Measurements from ENCODE around the gene S1PR4. TPM values are rescaled to one million over a fixed set of nuclear protein-coding genes. Genes with fewer than 3 reads are reported as not detected.
A peak's percentile ranks its signal among the peaks of the same experiment; 100 is the strongest.

The S1PR4 gene
- total and polyA plus RNA-seq, 2 of the 13 experiments (the other 11 are each of a cell fraction or from before 2014, with no cell fraction given), result 0.07 to 0.09 TPM

GRCh38 chr19:3136684-3137055 is 41.9 kb upstream of the S1PR4 start:
- no peaks in the 10 kb centered on the region for H3K9me3 ChIP-seq (ENCODE audit: low read length)
- H3K4me3 ChIP-seq (replicated peaks in 1 of 3; ENCODE audit: insufficient read depth in 1 of 3, low read depth in 2 of 3, low read length in 3 of 3), result no peak overlapping the region
- in situ Hi-C loops (cut with HindIII; ENCODE audit: extremely low pct_ligation_motif_present, low pct_unique_long_range_greater_than_20kb) (no loop called here), intact Hi-C loops (cut with micrococcal nuclease; ENCODE audit: unreplicated experiment) (no loop called here)
- H3K9ac ChIP-seq (ENCODE audit: insufficient read depth, low read depth, low read length), result no peak overlapping the region
- H3K27me3 ChIP-seq (ENCODE audit: control insufficient read depth in 1 of 2, insufficient read depth in 2 of 2, low read length in 2 of 2), result peaks cover 0 to 7% of the 10 kb centered on the region in 2 experiments; a peak in 2 of 5 replicates
- H3K4me2 ChIP-seq (ENCODE audit: low read depth, low read length), result no peak overlapping the region
- TF ChIP-seq PHF20 (CRISPR knock-in tag; IDR thresholded peaks at IDR 0.05), result no peak
- no peak for TF ChIP-seq GTF2F1 (IDR thresholded peaks at IDR 0.05; ENCODE audit: low read length)
- no peak for TF ChIP-seq NBN (conservative IDR thresholded peaks at IDR 0.05)
- TF ChIP-seq ZNF629 (CRISPR knock-in tag; conservative IDR thresholded peaks at IDR 0.05), result peak; percentile 69
- H3K27ac ChIP-seq (ENCODE audit: extremely low read length, insufficient read depth, low read length), result no peak overlapping the region
- no TSS peak for BruUV-seq (replicated peaks)
- FAIRE-seq (no peak), DNase-seq (ENCODE audit: low spot score) (no peak), ATAC-seq (no peak)
- no peaks in the 10 kb centered on the region for H3K36me3 ChIP-seq (replicated peaks in 1 of 2; ENCODE audit: control insufficient read depth in 1 of 2, insufficient read depth in 2 of 2, low read length in 2 of 2)
- ChIA-PET POLR2A (no interaction called here), CTCF (ENCODE audit: low intra/inter-chr PET ratio, low total read pairs) (no interaction called here)
- peaks cover 7% of the 10 kb centered on the region; the same call in 1 of the 2 replicates for H3K4me1 ChIP-seq (ENCODE audit: insufficient read depth, low read length)
- no peaks in the 10 kb centered on the region for H4K20me1 ChIP-seq (ENCODE audit: insufficient read depth, low read length)
- no peaks in the 10 kb centered on the region for H3K79me2 ChIP-seq (ENCODE audit: insufficient read depth, low read length)
- H2AFZ ChIP-seq (ENCODE audit: low read length), result no peak overlapping the region
- 66% methylated on average over 10 of the region's 16 CpGs for WGBS (ENCODE audit: low lambda C conversion rate)

DNA sequence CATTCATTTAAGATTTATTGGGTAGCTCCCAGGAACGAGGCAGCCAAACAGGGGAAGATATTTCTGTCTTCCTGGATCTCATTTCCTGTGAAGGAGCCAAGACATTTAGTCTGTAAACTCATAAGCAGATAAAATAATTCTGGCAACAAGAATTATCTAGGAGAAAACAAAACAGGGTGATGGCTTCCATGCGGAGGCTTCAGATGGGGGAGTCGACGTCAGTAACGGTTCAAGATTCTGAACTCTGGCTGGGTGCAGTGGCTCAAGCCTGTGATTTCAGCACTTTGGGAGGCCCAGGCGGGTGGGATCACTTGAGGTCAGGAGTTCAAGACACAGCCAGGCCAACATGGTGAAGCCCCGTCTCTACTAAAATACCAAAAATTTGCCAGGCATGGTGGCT is 41.5 kb upstream of the S1PR4 start:
- Histone ChIP-seq H3K9ac (ENCODE audit: insufficient read depth, low read depth, low read length) (no peak overlapping the region), H3K4me1 (ENCODE audit: insufficient read depth, low read length) (peaks cover 7% of the 10 kb centered on the region; the same call in 1 of the 2 replicates), H3K4me2 (ENCODE audit: low read depth, low read length) (no peak overlapping the region), H3K79me2 (ENCODE audit: insufficient read depth, low read length) (no peaks in the 10 kb centered on the region), H4K20me1 (ENCODE audit: insufficient read depth, low read length) (no peaks in the 10 kb centered on the region), H3K27ac (ENCODE audit: extremely low read length, insufficient read depth, low read length) (no peak overlapping the region), H2AFZ (ENCODE audit: low read length) (no peak overlapping the region), H3K4me3 (replicated peaks in 1 of 3; ENCODE audit: insufficient read depth in 1 of 3, low read depth in 2 of 3, low read length in 3 of 3) (no peak overlapping the region), H3K36me3 (replicated peaks in 1 of 2; ENCODE audit: control insufficient read depth in 1 of 2, insufficient read depth in 2 of 2, low read length in 2 of 2) (no peaks in the 10 kb centered on the region), H3K27me3 (ENCODE audit: control insufficient read depth in 1 of 2, insufficient read depth in 2 of 2, low read length in 2 of 2) (peaks cover 0 to 7% of the 10 kb centered on the region in 2 experiments; a peak in 2 of 5 replicates), H3K9me3 (ENCODE audit: low read length) (no peaks in the 10 kb centered on the region)
- DNase-seq (ENCODE audit: low spot score) (no peak), ATAC-seq (no peak), FAIRE-seq (no peak)
- BruUV-seq (replicated peaks), result no TSS peak
- intact Hi-C loops (cut with micrococcal nuclease; ENCODE audit: unreplicated experiment), result no loop called here
- 38% methylated on average over 7 of the region's 7 CpGs for WGBS (ENCODE audit: low lambda C conversion rate)
- ChIA-PET POLR2A (no interaction called here), CTCF (ENCODE audit: low intra/inter-chr PET ratio, low total read pairs) (no interaction called here)
- in situ Hi-C loops (cut with HindIII; ENCODE audit: extremely low pct_ligation_motif_present, low pct_unique_long_range_greater_than_20kb), result no loop called here
- TF ChIP-seq HNRNPH1 (optimal IDR thresholded peaks at IDR 0.05; ENCODE audit: low read depth, low read length) (no peak), LCORL (IDR thresholded peaks at IDR 0.05) (no peak), LCORL (CRISPR knock-in tag; IDR thresholded peaks at IDR 0.05) (no peak), ZNF354B (CRISPR knock-in tag; IDR thresholded peaks at IDR 0.05) (no peak), FOXO1 (CRISPR knock-in tag; IDR thresholded peaks at IDR 0.05) (no peak), ZNF563 (CRISPR knock-in tag; IDR thresholded peaks at IDR 0.05) (no peak), ZBTB34 (CRISPR knock-in tag; IDR thresholded peaks at IDR 0.05) (no peak), ZNF772 (CRISPR knock-in tag; IDR thresholded peaks at IDR 0.05) (no peak), ZBTB43 (CRISPR knock-in tag; conservative IDR thresholded peaks at IDR 0.05) (no peak), MAFF (IDR thresholded peaks at IDR 0.05; ENCODE audit: low read depth, low read length) (no peak), ZBTB7B (CRISPR knock-in tag; IDR thresholded peaks at IDR 0.05) (no peak)
- TF ChIP-seq, protein P1, sequence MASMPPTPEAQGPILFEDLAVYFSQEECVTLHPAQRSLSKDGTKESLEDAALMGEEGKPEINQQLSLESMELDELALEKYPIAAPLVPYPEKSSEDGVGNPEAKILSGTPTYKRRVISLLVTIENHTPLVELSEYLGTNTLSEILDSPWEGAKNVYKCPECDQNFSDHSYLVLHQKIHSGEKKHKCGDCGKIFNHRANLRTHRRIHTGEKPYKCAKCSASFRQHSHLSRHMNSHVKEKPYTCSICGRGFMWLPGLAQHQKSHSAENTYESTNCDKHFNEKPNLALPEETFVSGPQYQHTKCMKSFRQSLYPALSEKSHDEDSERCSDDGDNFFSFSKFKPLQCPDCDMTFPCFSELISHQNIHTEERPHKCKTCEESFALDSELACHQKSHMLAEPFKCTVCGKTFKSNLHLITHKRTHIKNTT (CRISPR knock-in tag; IDR thresholded peaks at IDR 0.05), result no peak
- TF ChIP-seq, protein P2, sequence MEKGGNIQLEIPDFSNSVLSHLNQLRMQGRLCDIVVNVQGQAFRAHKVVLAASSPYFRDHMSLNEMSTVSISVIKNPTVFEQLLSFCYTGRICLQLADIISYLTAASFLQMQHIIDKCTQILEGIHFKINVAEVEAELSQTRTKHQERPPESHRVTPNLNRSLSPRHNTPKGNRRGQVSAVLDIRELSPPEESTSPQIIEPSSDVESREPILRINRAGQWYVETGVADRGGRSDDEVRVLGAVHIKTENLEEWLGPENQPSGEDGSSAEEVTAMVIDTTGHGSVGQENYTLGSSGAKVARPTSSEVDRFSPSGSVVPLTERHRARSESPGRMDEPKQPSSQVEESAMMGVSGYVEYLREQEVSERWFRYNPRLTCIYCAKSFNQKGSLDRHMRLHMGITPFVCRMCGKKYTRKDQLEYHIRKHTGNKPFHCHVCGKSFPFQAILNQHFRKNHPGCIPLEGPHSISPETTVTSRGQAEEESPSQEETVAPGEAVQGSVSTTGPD (CRISPR knock-in tag; IDR thresholded peaks at IDR 0.05), result no peak

Data from HepG2 (cell line).